T-helper 1 cell (primary cell): ENCODE results near the gene RALGAPB.
"Not testable (repeated sequence)": the region's sequence is repeated elsewhere in the genome, so short reads cannot be mapped to it uniquely, and the experiment has no call there.

Experiments used
- DNase-seq, 5 donors: peaks; one replicate each; pipeline ENCODE4 v3.0.0-alpha.2; 2012 to 2020
- total RNA-seq, 4 donors: gene quantifications; one replicate each; lab custom pipeline; 2026; lab: John Stamatoyannopoulos, UW

The RALGAPB gene
- 88.8 to 145 (median 132) reads per million in 4 donors for total RNA-seq

DNA sequence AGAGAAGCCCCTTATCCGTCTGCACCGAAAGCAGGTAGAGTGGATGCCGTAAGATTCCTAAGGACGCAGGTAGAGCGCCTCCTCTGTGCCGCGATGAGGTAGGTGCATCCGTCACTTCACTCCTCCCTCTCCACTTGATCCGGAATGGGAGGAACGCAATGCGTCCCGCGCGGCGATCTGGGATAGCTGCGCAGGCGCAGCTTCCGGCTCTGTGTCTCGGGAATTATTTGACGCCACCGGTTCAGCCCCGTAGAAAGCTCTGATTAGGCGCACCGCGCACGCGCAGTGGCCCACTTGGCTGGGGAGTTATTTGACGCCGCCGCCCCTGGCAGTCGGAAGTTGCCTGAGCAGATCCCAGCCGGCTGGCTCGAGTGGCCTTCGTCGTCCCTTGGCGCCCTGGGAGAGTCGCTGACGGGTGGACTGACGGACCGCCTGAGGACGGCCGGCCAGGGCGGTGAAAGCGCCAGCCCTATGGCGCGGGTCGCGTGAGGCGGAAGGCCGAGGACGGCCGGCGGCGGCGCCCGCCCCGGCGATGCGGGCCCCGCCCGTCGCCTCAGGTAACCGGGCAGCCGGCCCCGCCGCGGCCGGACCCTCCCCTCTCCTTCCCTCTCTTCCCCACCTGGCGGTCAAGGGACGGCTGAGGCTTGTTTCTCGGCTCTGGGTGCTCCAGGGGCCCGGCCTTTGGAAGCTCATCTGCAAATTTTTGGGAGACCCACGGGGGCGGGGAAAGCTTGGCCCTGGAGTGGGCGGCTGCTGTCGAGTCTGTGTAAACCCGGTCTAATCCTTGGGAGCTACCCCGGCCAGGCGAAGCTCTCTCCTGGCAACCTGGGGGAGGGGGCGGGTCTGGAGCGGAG, at the start of gene RALGAPB:
Gene RALGAPB, plus strand, starts transcription at position 331 of the 854 bp plus-strand sequence. CDS start 15,590 bp downstream, outside the sequence.
- peak; percentile 97 to 98 (median 98) for DNase-seq

DNA sequence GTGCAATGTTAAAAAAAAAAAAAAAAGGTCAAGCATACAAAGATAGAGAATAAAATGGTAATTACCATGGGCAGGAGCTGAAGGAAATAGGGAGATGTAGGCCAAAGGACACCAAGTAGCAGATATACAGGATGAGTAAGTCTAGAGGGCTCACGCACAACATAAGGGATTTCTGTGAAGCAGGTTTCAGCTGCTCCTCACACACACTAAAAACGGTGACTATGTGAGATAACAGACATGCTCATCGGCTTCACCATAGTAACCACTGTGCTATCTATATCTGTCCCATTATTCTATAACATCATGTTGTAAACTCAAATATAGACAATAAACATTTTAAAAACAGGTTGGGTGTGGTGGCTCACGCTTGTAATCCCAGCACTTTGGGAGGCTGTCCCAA, 49.1 kb upstream of the RALGAPB start:
- no peak for DNase-seq

DNA sequence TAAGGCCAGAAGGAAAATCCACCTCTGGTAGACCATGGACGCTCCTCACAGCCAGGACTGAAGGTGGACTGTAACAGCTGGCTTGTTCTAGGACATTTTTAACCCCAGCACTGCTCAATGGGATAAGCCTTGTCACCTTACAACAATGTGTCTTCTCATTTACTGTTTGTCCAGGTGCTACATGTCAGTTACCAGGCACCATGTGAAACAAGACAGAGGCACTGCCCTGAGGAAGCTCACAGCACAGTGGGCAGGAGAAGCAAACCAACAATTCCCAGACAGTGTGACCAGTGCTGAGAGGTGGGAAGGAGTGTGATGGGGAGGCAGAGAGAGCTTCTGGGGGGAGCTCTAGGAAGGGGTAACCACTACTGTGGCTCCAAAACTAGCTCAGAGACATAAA, 48.2 kb upstream of the RALGAPB start:
- no peak for DNase-seq

DNA sequence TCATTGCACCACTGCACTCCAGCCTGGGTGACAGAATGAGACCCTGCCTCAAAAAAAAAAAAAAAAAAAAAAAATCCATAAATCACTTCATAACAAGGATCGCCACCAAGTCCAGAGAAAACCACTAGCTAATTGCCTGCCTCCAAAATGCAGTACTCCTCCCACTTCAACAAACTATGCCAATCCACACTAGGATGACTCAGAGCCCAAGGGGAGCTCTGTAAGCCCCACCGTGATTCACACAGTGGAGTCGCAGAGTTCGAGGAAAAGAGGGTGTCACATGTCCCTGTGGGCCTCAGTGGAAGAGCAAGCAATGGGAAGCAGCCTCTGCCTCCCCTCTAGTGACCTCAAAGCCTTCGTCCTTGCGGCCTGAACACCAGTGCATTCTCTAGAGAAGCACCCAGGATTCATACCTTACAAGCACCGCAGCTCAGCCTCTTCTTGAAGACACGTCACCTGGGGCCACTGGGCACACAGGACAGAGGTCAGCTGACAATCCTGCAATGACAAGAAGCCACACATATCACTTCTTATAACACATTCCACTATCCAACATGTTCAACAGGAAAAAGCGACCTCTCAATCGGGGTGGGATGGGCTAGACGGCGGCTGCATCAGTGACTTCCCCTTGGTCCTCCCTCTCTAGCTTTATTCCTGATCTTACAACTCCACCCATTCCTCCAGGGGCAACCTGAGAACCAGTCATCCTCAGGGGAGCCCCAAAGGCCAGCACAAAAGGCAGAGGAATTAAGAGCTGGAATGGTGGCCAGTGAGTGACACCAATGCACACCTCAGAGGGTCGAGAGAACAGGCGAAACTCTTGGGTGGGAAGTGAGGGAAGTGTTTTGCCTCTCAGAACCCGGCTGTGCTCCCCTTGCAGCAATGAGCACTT, 46.4 kb upstream of the RALGAPB start:
- DNase-seq = no peak

DNA sequence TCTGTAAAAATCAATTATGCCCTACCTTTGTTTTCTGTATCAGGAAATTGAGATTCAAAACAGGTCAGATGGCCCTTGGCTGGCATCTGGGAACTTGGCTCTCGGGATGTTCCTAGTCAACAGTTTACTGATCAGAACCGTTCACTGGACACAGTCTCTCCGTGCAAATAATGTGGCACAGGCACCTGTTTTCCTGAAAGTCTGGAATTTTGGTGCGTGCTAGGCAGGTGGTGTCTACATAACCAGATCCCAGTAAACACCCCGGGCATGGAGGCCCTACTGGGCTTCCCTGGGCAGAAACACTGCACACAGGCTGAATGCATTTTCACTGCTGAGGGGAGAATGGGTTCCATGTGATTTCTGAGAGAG, 45.0 kb upstream of the RALGAPB start:
- DNase-seq = no peak

DNA sequence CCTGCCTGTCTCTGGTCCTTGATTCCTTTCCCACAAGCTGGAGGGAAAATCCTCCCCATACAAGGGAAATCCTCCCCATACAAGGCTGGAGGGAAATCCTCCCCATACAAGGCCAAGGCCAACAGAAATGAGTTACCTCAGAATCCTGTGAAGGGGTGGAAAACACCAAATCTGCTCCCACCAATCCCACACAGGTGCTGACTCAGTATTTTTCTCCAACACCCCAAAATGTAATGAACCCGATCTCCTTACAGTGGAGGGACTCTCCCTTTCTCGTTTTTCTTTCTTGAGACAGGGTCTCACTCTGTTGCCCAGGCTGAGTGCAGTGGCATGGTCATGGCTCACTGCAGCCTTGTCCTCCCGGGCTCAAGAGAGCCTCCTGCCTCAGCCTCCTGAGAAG, 43.8 kb upstream of the RALGAPB start:
- DNase-seq = no peak

DNA sequence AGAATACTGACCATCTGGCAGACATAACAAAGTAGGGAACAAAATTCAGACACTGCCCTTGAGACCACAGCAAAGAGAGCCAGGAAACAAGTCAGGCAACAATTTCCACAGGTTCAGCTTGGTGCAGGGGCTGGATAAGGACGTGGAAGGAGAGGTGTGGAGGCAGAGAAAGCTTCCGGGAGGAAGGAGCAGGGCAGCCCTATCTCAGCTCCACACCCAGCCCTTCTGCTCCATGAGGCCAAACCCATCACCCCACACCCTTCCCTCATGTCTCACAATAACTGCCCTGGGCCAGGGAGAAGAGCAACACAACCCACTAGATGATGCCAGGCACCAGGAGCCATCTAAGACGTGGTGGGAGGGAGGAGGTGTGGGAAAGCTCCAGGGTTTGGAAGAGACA, 43.3 kb upstream of the RALGAPB start:
- no peak for DNase-seq

DNA sequence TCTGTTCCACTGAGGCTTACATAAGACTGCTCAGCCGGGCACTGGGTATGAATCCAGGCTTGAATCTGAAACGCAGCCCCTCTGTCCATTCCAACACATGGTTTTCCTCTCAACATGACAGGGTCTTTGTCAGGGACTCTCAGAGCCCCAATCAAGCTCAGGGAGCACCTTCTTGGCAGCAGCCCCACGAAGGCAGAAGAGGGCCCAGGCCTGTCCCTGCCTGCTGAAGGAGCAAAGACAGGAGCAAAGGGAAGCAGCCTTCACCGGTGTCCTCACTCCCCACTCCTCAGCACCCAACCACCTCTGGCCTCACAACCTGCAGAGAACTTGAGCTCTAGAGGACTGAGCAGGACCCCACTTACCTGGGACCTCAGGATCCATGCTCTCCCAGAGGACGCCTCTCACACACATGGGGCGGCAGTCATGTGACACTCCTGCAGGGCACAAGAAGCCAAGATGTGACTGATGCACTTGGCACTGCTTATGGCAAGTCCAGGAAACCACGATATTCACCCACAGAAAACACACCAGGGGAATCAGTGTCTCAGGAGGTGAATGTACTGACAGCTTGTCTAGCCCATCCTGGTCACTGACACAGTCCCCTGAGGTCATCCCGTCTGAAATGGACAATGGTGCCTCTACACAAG, 41.8 kb upstream of the RALGAPB start:
- no peak for DNase-seq

DNA sequence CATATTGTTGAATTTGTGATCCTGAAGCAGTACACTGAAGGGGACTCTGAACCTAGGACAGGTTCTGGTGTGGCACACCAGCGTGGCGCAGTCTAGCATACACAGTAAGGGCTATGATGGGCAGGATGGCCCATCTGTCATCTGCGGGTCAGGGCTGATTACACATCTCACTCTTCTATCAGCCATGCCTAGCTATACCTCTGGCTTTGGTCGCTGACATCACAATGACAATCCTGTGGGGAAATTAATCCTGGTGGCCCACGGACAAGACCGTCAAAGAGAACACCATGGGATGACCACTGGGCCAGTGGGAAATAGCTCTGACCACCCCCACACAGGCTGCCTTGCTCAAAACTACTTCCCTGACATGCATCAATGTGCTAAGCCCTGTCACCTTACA, 40.4 kb upstream of the RALGAPB start:
- DNase-seq = no peak

DNA sequence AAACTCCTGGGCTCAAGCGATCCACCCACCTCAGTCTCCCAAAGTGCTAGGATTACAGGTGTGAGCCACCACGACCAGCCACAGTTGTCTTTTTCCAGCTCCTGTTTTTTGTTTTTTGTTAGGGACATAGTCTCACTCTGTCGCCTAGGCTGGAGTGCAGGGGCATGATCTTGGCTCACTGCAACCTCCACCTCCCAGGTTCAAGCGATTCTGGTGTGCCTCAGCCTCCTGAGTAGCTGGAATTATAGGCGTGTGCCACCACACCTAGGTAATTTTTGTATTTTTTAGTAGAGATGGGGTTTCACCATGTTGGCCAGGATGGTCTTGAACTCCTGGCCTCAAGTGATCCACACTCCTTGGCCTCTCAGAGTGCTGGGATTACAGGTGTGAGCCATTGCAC, 39.8 kb upstream of the RALGAPB start:
- not testable (repeated sequence) for DNase-seq

DNA sequence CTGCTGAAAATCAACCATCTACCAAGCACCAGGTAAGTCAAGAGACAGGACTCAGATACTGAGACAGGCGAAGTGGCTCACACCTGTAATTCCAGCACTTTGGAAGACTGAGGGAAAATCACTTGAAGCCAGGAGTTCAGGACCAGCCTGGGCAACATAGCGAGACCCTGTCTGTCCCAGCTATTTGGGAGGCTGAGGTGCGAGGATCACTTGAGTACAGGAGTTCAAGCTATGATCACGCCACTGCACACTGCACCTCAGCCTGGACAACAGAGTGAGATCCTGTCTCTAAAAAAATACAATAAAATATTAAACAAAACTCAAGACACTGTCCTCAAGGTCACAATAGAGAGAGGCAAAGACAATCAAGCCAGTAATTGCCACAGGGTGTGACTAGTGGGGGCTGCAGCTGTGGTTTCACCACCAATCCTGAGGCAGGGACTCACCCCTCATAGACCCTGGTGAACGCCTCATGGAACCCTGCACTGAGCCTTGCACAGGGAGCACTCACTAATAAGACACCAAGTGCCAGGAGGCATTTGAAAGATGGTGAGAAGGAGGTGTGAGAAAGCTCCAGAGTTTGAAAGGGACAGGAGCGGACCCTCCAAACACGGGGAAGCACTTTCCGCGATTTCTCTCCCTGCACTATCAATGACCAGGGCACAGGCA, 39.2 kb upstream of the RALGAPB start:
- no peak for DNase-seq

DNA sequence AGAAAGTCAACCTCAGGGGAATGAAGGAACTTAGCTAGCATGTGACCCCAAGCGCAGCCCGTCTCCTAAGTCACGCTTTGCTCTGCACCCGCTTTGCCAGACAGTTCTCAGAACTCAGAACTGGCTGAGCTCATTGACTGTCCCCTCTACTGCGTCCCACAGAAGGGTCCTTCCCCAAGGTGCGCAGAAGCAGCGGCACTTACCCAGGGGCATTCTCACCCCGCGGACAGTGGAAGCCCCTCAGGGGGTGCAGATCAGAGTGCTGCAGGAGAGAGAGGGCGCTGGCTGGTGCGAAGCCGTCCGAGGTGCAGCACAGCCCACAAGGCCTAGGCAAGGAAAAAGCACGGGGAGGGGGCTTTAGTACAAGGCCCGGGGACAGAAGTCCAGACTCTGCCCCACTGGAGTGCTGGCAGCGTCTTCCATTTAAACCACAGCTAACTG, 38.3 kb upstream of the RALGAPB start:
- peak in 1 of 5 donors; percentile 26 for DNase-seq

DNA sequence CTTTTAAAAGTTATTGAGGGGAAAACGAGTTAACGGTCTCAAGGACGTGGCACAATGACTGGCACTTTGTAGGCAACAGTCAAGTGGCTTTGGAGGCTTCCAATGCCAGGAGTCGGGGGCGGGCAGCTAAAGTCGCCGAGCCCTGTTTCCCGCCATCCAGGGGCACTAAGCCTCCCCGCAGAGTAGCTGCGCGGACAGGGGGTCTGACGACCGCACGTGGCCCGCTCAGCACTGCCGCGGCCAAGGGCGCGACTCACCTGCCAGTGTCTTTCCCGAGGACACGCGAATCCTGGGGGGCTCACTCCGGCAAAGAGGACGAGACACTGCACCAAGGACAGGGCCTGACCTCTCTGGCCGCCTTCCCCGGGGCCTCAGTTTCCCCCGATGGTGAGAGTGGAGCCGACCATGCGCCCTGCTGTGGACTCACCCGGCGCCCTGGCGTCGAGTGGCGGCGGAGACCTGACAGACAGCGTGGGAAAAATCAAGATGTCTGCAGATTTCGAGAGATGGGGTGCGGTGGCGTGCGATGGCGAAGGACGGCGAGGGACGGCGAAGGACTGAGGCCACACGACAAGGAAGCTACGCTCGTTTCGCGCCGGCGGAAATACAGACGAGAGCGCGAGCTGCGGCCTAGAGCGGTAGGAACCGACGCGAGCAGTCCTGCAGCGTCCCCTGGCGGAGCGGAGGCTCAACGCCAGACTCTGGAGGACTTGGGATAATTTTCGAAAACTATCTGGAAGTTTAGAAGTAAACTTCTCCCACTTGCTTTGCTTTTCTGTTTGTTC, 37.7 kb upstream of the RALGAPB start, which contains the start of gene SNHG17:
Gene SNHG17, minus strand, starts transcription at position 559 of the 785 bp plus-strand sequence.
- DNase-seq = peak; percentile 81 to 92 (median 84)

DNA sequence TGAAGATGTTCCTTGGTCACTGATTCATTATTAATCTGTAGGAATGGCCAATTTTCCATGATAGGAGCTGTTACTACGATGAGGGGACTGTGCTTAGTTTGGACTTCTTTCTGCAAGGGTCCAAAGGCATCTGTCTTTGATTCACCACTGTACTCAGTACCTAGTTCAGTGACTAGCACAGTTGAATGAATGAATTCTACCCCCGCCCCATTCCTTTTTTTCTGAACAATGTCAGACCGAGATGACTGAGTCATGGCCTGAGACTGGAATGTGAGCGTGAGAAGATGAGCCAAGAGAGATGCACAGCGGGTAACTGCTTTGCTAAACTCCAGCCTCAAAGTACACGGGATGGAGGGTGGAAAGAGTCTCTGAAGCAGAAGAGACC, 37.1 kb upstream of the RALGAPB start:
- no peak for DNase-seq

DNA sequence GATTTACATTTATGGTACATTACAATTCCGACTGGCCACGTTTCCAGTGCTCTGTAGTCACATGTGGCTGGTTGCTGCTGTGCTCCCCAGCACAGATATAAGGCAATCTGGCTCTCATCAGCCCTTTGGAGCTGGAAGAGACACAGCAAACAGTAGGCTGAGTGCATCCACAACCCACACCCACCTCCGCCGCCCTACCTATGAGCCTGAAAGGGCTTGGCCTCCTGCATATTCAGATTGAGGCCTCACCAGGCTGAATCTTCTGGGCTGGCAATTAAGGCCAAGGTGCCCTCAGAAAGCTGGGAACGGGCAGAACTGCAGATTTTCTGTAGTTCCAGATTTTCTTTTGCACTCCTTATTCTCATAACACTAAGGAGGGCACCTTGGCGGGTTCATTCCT, 34.8 kb upstream of the RALGAPB start:
- no peak for DNase-seq

DNA sequence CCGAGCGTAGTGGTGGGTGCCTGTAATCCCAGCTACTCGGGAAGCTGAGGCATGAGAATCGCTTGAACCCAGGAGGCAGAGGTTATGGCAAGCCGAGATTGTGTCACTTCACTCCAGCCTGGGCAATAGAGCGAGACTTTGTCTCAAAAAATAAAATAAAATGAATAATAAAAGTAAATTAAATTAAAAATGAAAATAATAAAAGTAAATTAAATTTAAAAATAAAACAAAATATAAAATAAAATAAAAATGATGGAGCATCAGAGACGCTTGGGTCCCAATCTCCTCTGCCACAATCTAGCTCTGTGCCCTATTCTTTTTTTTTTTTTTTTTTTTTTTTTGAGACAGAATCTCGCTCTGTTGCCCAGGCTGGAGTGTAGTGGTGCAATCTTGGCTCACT, 31.5 kb upstream of the RALGAPB start:
- DNase-seq = not testable (repeated sequence)

DNA sequence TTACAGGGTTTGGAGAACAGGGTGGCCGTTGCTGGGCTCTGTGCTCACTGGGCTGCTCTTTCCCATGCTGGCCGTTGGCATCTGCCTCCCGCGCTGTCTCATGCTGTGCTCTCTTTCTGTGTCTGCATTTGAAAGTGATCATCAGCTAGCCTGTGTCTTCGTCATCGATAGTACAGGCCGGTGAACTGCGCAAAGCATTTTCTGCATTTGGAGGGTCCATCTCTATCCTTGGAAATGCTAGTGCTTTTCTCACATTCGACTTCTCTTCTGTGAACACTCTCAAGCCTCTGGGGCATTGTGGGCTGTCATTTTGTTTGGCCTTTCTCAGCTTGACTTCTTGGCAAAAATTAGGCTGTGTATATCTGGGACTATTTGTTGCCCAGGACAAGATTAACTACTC, 30.7 kb upstream of the RALGAPB start:
- DNase-seq = no peak

DNA sequence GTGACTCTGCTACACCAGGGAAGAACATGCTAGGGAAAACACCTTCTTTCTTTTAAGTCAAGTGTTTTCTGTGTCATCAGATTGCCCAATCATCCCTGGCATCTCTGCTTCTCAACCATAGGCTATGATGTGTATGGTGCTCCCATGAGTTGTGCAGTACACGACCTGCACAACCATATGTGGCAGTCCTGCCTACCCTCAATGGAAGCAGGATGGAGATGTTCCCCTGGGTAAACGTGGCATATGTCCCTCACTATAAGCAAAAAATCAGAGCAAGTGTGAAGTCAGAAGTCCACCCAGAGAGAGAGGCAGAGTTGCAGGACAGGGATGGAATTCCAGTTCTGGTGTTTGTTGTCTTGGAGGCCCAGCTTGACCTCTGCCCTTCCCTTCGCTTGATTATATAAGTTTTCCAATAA, 27.3 kb upstream of the RALGAPB start:
- no peak for DNase-seq

DNA sequence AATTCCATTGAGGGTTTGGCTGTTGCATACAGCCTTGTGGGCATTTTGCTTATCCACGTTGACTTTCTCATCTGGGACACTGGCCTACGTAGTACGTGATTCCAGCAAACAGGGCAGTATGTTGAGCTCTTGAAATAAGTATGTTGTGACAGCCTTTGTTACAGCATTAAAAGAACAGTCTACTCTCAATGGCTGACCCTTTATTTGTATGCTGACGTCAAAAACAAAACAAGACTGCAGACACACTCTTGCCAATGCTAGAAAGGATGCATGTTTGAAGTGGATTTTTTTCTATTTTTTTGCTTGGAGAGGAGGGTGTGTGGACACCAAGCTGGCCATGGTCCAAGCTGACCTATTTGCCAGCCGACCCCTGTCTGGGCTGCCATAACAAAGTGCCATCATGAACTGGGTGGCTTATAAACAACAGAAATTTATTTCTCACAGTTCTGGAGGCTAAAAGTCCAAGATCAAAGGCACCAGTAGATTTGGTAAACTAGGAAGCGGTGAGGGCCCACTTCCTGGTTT, 26.7 kb upstream of the RALGAPB start:
- no peak for DNase-seq

DNA sequence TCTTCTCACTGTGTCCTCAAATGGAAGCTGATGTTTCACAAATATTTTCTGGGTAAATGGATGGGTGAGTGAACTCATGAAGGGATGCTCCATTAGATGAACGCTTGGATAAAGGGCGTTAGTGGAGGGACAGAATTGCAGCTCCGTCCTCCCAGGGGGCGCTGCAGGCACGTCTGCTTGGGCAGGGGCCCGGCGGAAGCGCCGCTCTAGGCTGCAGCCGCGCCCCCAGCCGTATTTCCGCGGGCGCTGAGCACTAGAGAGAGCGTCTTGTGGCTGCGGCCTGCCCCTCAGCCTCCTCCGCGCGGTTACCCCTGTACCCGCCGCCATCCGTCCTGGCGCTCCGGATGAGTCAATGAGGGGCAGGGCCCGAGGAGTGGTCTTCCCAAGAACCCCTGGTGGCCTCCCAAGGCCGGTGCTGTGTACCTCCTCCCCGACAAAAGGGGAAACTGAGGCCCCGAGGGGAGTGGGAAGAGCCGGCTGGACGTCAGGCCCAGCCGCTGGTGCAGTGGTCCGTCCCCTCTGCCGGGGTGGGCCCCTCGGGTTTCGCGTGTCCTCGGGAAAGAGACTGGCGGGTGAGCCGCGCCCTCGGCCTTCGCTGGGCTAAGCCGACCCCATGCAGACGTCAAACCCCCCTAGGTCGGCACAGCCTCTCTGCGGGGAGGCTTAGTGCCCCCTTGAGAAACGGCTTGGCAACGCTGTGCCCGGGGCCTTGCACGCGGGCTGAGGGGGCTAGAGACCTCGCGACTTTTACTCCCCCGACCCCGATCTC, 26.0 kb upstream of the RALGAPB start:
- DNase-seq = peak; percentile 85 to 93 (median 88)
